ENCODE results near the gene SLC6A15. TPM values are rescaled to one million over a fixed set of nuclear protein-coding genes. Genes with fewer than 3 reads are reported as not detected.

Gene SLC6A15
- total and polyA plus RNA-seq, 2 donors (not counting 1 experiment from before 2014, with no cell fraction given), result 0.30 to 0.99 TPM

- H3K27me3 ChIP-seq (ENCODE audit: control insufficient read depth, insufficient read depth, low read length), result no peaks in the 10 kb centered on the region
- no peak for DNase-seq (ENCODE audit: low read depth in 2 of 2)
- no peaks in the 10 kb centered on the region for H3K36me3 ChIP-seq (ENCODE audit: control insufficient read depth, insufficient read depth, low read length)
- H3K4me2 ChIP-seq (ENCODE audit: extremely low read depth, insufficient read depth, low read length), result no peak overlapping the region
- no peak overlapping the region for H3K27ac ChIP-seq (ENCODE audit: insufficient read depth, low read length)
- H3K4me1 ChIP-seq (ENCODE audit: control insufficient read depth, extremely low read depth, insufficient read depth, low read length), result no peaks in the 10 kb centered on the region
- H3K9ac ChIP-seq (ENCODE audit: insufficient read depth, low read length), result no peak overlapping the region
- no peak for TF ChIP-seq EZH2 (IDR thresholded peaks at IDR 0.05; ENCODE audit: low read length, missing control alignments)
- no peak for TF ChIP-seq CTCF (conservative IDR thresholded peaks at IDR 0.05 in 1 of 2, IDR thresholded peaks at IDR 0.05 in 1 of 2; ENCODE audit: low read depth in 1 of 2, low read length in 2 of 2)
- H4K20me1 ChIP-seq (ENCODE audit: control insufficient read depth, extremely low read depth, insufficient read depth, low read length), result no peaks in the 10 kb centered on the region
- H3K9me3 ChIP-seq (ENCODE audit: control insufficient read depth, insufficient read depth, low read depth, low read length), result no peaks in the 10 kb centered on the region
- H3K79me2 ChIP-seq (ENCODE audit: control insufficient read depth, insufficient read depth, low read length), result no peaks in the 10 kb centered on the region
- no peak overlapping the region for H2AFZ ChIP-seq (ENCODE audit: low read length)
- H3K4me3 ChIP-seq (replicated peaks in 1 of 4; ENCODE audit: control extremely low read depth in 1 of 4, insufficient read depth in 1 of 4, low read depth in 3 of 4, low read length in 4 of 4), result no peak overlapping the region
Measured at GRCh38 chr12:84904051-84904450, 8.5 kb downstream of the SLC6A15 start.

GRCh38 chr12:84891106-84891838 lies 21.3 kb downstream of the SLC6A15 start:
- Histone ChIP-seq H3K4me2 (ENCODE audit: extremely low read depth, insufficient read depth, low read length) (no peak overlapping the region), H3K9me3 (ENCODE audit: control insufficient read depth, insufficient read depth, low read depth, low read length) (no peaks in the 10 kb centered on the region), H3K27me3 (ENCODE audit: control insufficient read depth, insufficient read depth, low read length) (no peaks in the 10 kb centered on the region), H3K9ac (ENCODE audit: insufficient read depth, low read length) (no peak overlapping the region), H2AFZ (ENCODE audit: low read length) (no peak overlapping the region), H3K4me3 (replicated peaks in 1 of 4; ENCODE audit: control extremely low read depth in 1 of 4, insufficient read depth in 1 of 4, low read depth in 3 of 4, low read length in 4 of 4) (no peak overlapping the region), H3K27ac (ENCODE audit: insufficient read depth, low read length) (no peak overlapping the region), H3K36me3 (ENCODE audit: control insufficient read depth, insufficient read depth, low read length) (no peaks in the 10 kb centered on the region), H4K20me1 (ENCODE audit: control insufficient read depth, extremely low read depth, insufficient read depth, low read length) (no peaks in the 10 kb centered on the region), H3K79me2 (ENCODE audit: control insufficient read depth, insufficient read depth, low read length) (no peaks in the 10 kb centered on the region), H3K4me1 (ENCODE audit: control insufficient read depth, extremely low read depth, insufficient read depth, low read length) (no peaks in the 10 kb centered on the region)
- peak in 1 of 2 donors; percentile 65 for DNase-seq (ENCODE audit: low read depth in 2 of 2)
- TF ChIP-seq CTCF (conservative IDR thresholded peaks at IDR 0.05 in 1 of 2, IDR thresholded peaks at IDR 0.05 in 1 of 2; ENCODE audit: low read depth in 1 of 2, low read length in 2 of 2) (no peak), EZH2 (IDR thresholded peaks at IDR 0.05; ENCODE audit: low read length, missing control alignments) (no peak)

GRCh38 chr12:84889818-84890217 lies 22.8 kb downstream of the SLC6A15 start:
- no peak overlapping the region for H3K27ac ChIP-seq (ENCODE audit: insufficient read depth, low read length)
- no peaks in the 10 kb centered on the region for H3K4me1 ChIP-seq (ENCODE audit: control insufficient read depth, extremely low read depth, insufficient read depth, low read length)
- no peaks in the 10 kb centered on the region for H3K36me3 ChIP-seq (ENCODE audit: control insufficient read depth, insufficient read depth, low read length)
- H3K79me2 ChIP-seq (ENCODE audit: control insufficient read depth, insufficient read depth, low read length), result no peaks in the 10 kb centered on the region
- no peak overlapping the region for H3K9ac ChIP-seq (ENCODE audit: insufficient read depth, low read length)
- DNase-seq (ENCODE audit: low read depth in 2 of 2), result no peak
- H4K20me1 ChIP-seq (ENCODE audit: control insufficient read depth, extremely low read depth, insufficient read depth, low read length), result no peaks in the 10 kb centered on the region
- no peaks in the 10 kb centered on the region for H3K9me3 ChIP-seq (ENCODE audit: control insufficient read depth, insufficient read depth, low read depth, low read length)
- no peak overlapping the region for H2AFZ ChIP-seq (ENCODE audit: low read length)
- no peak overlapping the region for H3K4me2 ChIP-seq (ENCODE audit: extremely low read depth, insufficient read depth, low read length)
- H3K27me3 ChIP-seq (ENCODE audit: control insufficient read depth, insufficient read depth, low read length), result no peaks in the 10 kb centered on the region
- TF ChIP-seq EZH2 (IDR thresholded peaks at IDR 0.05; ENCODE audit: low read length, missing control alignments), result no peak
- TF ChIP-seq CTCF (conservative IDR thresholded peaks at IDR 0.05 in 1 of 2, IDR thresholded peaks at IDR 0.05 in 1 of 2; ENCODE audit: low read depth in 1 of 2, low read length in 2 of 2), result no peak
- H3K4me3 ChIP-seq (replicated peaks in 1 of 4; ENCODE audit: control extremely low read depth in 1 of 4, insufficient read depth in 1 of 4, low read depth in 3 of 4, low read length in 4 of 4), result no peak overlapping the region

Measured in fibroblast of lung (primary cell).